Stimulated activated CD8-positive, alpha-beta memory T cell treated with anti-CD3 and anti-CD28 coated beads, Interleukin-15, amount 100 ng/mL, for 1 hour (primary cell): ENCODE measurements around the gene ST14.
"Not testable (repeated sequence)": the region's sequence is repeated elsewhere in the genome, so short reads cannot be mapped to it uniquely, and the experiment has no call there.

ENCODE experiments used
- DNase-seq: peaks from one replicate; pipeline ENCODE4 v3.0.0-alpha.2; 2020; ENCODE audit warnings: low read depth

The ST14 gene

GRCh38 chr11:130164221-130164570, 4.6 kb downstream of the ST14 start:
- no peak for DNase-seq

- no peak for DNase-seq
These were observed 6.2 kb downstream of the ST14 start for GRCh38 chr11:130165601-130166456.

GRCh38 chr11:130166457-130166784, 6.8 kb downstream of the ST14 start:
- DNase-seq, result no peak

GRCh38 chr11:130167146-130167545, 7.6 kb downstream of the ST14 start:
- no peak for DNase-seq

GRCh38 chr11:130168105-130168504, 8.5 kb downstream of the ST14 start:
- no peak for DNase-seq

- DNase-seq, result no peak
These were observed 10.8 kb downstream of the ST14 start for GRCh38 chr11:130170345-130170744.

GRCh38 chr11:130171534-130171933, 12.0 kb downstream of the ST14 start:
- DNase-seq, result no peak

- DNase-seq, result not testable (repeated sequence)
These were observed 12.4 kb downstream of the ST14 start for GRCh38 chr11:130172001-130172400.

GRCh38 chr11:130174642-130175041, 15.1 kb downstream of the ST14 start:
- no peak for DNase-seq

- no peak for DNase-seq
These were observed 16.3 kb downstream of the ST14 start for GRCh38 chr11:130175898-130176297.

- no peak for DNase-seq
These were observed 18.2 kb downstream of the ST14 start for GRCh38 chr11:130177782-130178181.

- no peak for DNase-seq
These were observed 19.1 kb downstream of the ST14 start for GRCh38 chr11:130178441-130179339.

GRCh38 chr11:130179396-130180306, 20.1 kb downstream of the ST14 start:
- DNase-seq, result no peak

- DNase-seq, result no peak
These were observed 20.9 kb downstream of the ST14 start for GRCh38 chr11:130180491-130180890.

GRCh38 chr11:130180896-130181294, 21.3 kb downstream of the ST14 start:
- DNase-seq, result no peak

- no peak for DNase-seq
These were observed 22.0 kb downstream of the ST14 start for GRCh38 chr11:130181295-130182272.

- DNase-seq, result no peak
These were observed 24.5 kb downstream of the ST14 start for GRCh38 chr11:130183878-130184610.

- no peak for DNase-seq
These were observed 27.5 kb downstream of the ST14 start for GRCh38 chr11:130187096-130187495.

GRCh38 chr11:130188047-130188446, 28.5 kb downstream of the ST14 start:
- DNase-seq, result no peak
